ENCODE measurements around the gene MIOX. TPM values are rescaled to one million over a fixed set of nuclear protein-coding genes. Genes with fewer than 3 reads are reported as not detected.

MIOX gene
- total RNA-seq, 1 donor from 2014 or later, result not detected

GRCh38 chr22:50504369-50505211, 17.9 kb downstream of the MIOX start:
- no peak for TF ChIP-seq CTCF (IDR thresholded peaks at IDR 0.05; ENCODE audit: unreplicated experiment)
- Mint-ChIP-seq H3K36me3 (ENCODE audit: low read depth, unreplicated experiment) (no peaks in the 10 kb centered on the region), H3K4me1 (ENCODE audit: unreplicated experiment) (peaks cover 15% of the 10 kb centered on the region), H3K27me3 (ENCODE audit: unreplicated experiment) (peaks cover 7% of the 10 kb centered on the region), H3K9me3 (ENCODE audit: unreplicated experiment) (no peaks in the 10 kb centered on the region), H3K4me3 (ENCODE audit: unreplicated experiment) (no peak overlapping the region), H3K27ac (ENCODE audit: unreplicated experiment) (no peak overlapping the region)
- no peak for DNase-seq (ENCODE audit: low spot score)

GRCh38 chr22:50505276-50505775, 18.7 kb downstream of the MIOX start:
- peaks cover 7% of the 10 kb centered on the region for H3K27me3 Mint-ChIP-seq (ENCODE audit: unreplicated experiment)
- H3K4me1 Mint-ChIP-seq (ENCODE audit: unreplicated experiment), result peaks cover 16% of the 10 kb centered on the region

GRCh38 chr22:50505776-50506610, 19.3 kb downstream of the MIOX start:
- H3K27ac Mint-ChIP-seq (ENCODE audit: unreplicated experiment), result no peak overlapping the region
- no peak for DNase-seq (ENCODE audit: low spot score)
- H3K4me1 Mint-ChIP-seq (ENCODE audit: unreplicated experiment), result peaks cover 16% of the 10 kb centered on the region
- no peaks in the 10 kb centered on the region for H3K9me3 Mint-ChIP-seq (ENCODE audit: unreplicated experiment)
- TF ChIP-seq CTCF (IDR thresholded peaks at IDR 0.05; ENCODE audit: unreplicated experiment), result no peak
- H3K4me3 Mint-ChIP-seq (ENCODE audit: unreplicated experiment), result no peak overlapping the region
- H3K27me3 Mint-ChIP-seq (ENCODE audit: unreplicated experiment), result peaks cover 7% of the 10 kb centered on the region
- no peaks in the 10 kb centered on the region for H3K36me3 Mint-ChIP-seq (ENCODE audit: low read depth, unreplicated experiment)

More at GRCh38 chr22:50505276-50505775, 18.7 kb downstream of the MIOX start:
- H3K4me3 Mint-ChIP-seq (ENCODE audit: unreplicated experiment), result no peak overlapping the region
- H3K9me3 Mint-ChIP-seq (ENCODE audit: unreplicated experiment), result no peaks in the 10 kb centered on the region
- DNase-seq (ENCODE audit: low spot score), result no peak
- no peak for TF ChIP-seq CTCF (IDR thresholded peaks at IDR 0.05; ENCODE audit: unreplicated experiment)
- H3K36me3 Mint-ChIP-seq (ENCODE audit: low read depth, unreplicated experiment), result no peaks in the 10 kb centered on the region
- no peak overlapping the region for H3K27ac Mint-ChIP-seq (ENCODE audit: unreplicated experiment)

GRCh38 chr22:50506611-50507420, 20.2 kb downstream of the MIOX start:
- H3K27ac Mint-ChIP-seq (ENCODE audit: unreplicated experiment), result peak overlapping the region; percentile 30
- H3K9me3 Mint-ChIP-seq (ENCODE audit: unreplicated experiment), result no peaks in the 10 kb centered on the region
- peak overlapping the region; percentile 95 for H3K4me3 Mint-ChIP-seq (ENCODE audit: unreplicated experiment)
- no peaks in the 10 kb centered on the region for H3K36me3 Mint-ChIP-seq (ENCODE audit: low read depth, unreplicated experiment)
- H3K4me1 Mint-ChIP-seq (ENCODE audit: unreplicated experiment), result peaks cover 16% of the 10 kb centered on the region
- no peak for TF ChIP-seq CTCF (IDR thresholded peaks at IDR 0.05; ENCODE audit: unreplicated experiment)
- DNase-seq (ENCODE audit: low spot score), result no peak
- H3K27me3 Mint-ChIP-seq (ENCODE audit: unreplicated experiment), result peaks cover 7% of the 10 kb centered on the region

Measured in endothelial cell (in vitro differentiated cells).